Occipital lobe (tissue), 2 donors: ENCODE results near the gene TMEM19. TPM values are rescaled to one million over a fixed set of nuclear protein-coding genes. Genes with fewer than 3 reads are reported as not detected.

ENCODE experiments used
- DNase-seq: peaks from one replicate; lab custom pipeline; 2025; lab: John Stamatoyannopoulos, UW
- total RNA-seq: library from RNA; depleted of rRNA; stranded (reverse); fragments of >200 nt; gene quantifications from one replicate; pipeline ENCODE4 v1.2.3, GENCODE V29; 2014

TMEM19 gene
- total RNA-seq, 1 donor from 2014 or later, result 68.5 TPM

DNA sequence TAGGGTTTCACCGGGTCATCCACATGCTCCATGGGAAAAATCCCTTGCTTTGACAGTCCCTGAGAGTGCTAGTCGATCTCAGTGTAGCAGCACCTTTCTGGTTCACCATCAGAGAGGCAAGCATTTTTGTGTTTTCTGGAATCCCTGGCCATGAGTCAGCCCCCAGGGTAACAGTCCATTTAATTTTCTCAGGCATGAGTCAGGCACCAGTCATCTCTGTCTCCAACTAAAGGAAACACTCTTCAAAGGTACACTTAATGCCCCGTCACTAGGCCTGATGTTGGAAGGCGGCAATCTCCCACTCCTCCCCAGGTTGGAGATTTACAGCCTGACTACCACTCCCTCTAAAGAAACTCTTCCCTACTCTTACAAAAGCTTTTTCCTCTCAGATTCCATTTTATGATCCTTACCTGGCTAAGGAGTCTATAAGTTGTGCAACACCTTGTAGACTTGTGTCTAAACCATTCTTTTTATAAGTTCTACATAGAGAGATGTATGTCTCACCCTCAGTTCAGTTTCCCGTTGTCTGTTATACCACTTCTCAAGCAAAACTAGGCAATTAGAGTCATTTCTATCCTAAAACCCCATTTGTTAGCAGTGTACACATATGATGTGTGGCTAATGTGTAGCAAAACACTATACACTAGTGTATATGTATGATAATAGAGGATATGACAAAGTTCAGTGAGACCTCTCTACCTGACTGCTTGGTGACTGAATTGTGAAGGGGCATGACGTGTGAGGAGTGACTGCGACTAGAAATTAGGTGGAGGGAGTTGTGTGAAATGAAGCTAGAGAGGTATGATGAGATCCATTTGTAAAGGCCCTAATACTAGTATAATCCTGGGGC lies 24.6 kb downstream of the TMEM19 start:
- no peak for DNase-seq

DNA sequence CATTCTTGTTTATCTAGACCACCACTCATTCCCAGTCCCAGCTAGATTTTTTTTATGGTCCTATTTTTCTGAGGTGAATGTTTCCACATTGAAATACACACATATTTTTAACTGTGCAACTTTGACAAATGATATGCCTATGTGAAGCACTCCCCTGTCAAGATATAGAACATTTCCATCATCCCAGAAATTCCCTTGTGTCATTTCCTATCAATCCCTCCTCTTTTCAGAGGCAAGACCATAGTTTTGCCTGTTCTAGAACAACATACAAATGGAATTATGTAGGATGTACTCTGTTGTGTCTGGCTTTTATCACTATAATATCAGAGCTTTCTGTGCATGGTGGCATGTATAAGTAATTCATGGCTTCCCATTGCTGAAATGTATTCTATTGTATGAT lies 32.7 kb downstream of the TMEM19 start:
- no peak for DNase-seq

DNA sequence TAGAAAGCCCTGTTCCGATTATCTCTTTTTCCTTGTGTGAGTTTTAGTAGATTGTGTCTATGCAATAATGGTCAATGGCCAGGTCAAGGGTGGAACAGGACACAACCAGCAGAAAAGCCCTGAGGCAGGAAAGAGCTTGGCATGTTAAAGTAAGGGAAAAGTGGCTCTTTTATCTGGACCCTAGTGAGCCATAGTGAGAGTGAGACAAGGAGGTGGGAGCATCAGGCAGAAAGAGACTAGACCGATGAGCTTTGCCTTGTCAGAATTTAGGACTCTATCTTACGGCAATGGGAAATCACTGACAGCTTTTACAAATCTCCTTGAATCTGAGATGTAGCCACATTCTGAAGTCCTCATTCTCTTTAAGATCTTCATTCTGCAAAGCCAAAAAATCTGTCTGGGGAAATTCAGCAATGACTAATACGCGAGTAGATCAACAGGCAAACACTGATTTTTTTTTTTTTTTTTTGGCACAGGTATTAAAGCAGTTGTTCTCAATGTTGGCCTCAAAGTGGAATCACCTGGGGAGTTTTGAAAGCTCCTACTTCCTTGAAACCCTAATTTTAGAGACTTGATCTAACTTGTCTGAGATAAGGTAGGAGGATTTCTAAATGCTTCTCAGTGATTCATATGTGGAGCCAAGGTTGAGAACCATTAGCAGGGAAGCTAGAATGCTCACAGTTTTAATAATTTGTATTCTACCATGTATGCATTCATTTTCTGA lies 33.9 kb downstream of the TMEM19 start:
- no peak for DNase-seq

DNA sequence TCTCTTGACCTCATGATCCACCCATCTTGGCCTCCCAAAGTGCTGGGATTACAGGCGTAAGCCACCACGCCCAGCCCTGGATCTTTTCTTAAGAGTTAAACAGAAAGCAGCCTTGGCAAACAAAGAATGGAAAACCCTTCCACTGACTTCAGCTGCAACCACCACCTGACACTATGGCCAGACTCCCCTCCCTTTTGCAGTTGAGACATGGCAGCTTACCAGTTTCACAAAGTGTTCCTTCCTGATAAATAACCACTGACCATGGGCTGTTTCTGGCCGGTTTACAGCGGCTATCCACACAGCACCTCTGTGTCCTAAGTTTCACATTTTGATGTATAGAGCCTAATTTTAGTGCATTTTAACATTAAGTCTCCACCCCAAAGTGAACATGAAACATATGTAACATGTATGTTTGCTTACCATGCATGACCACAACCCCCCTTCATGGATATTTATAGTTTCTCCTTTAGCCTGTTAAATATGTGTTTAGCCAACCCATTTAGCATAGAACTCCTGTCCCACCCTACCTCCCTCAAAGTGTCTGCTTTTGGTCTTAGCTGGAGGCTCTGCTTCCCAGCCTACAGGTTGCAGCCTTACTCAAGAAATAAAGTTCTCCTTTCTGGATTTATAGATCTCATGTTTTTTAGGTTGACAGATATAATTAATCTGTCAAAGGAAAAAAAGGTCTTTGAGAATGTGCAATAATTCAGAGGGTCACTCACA lies 36.1 kb downstream of the TMEM19 start:
- DNase-seq, result no peak

DNA sequence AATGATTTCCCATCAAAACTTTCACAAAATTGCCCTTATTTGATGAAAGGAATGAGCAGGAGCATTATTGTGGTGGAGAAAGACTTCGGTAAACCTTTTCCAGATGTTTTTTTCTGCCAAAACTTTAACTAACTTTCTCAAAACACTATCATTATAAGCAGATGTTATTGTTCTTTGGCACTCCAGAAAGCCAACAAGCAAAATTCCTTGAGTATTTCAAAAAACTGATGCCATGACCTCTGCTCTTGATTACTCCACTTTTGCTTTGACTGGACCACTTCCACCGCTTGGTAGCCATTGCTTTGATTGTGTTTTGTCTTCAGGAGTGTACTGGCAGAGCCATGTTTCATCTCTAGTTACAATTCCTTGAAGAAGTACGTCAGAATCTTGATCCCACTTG lies 39.1 kb downstream of the TMEM19 start:
- DNase-seq, result no peak

DNA sequence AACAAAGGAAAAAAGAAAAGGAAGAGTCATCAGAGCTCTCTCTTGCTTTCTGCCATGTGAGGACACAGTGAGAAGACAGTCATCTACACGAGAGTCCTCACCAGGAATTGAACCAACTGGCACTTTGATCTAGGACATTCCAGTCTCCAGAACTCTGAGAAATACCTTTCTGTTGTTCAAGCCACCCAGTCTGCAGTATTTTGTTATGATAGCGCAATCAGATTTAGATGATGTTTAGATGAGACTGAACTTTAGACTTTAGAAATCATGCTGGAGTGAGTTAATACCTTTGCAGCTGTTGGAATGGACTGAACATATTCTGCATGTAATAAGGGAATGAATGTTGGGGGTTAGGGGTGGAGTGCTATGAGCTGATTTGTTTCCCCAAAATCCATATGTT lies 40.7 kb downstream of the TMEM19 start:
- no peak for DNase-seq

DNA sequence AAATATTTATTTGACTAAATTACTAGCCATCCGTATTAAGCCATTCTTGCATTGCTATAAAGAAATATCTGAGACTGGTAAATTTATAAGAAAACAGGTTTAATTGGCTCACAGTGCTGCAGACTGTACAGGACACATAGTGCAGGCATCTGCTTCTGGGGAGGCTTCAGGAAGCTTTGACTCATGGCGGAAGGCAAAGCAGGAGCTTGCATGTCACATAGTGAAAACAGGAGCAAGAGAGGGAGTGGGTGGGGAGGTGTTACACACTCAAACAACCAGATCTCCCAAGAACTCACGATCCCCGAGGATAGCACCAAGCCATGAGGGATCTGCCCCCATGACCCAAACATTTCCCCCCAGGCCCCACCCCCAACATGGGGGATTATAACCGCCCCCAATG lies 42.1 kb downstream of the TMEM19 start:
- no peak for DNase-seq

DNA sequence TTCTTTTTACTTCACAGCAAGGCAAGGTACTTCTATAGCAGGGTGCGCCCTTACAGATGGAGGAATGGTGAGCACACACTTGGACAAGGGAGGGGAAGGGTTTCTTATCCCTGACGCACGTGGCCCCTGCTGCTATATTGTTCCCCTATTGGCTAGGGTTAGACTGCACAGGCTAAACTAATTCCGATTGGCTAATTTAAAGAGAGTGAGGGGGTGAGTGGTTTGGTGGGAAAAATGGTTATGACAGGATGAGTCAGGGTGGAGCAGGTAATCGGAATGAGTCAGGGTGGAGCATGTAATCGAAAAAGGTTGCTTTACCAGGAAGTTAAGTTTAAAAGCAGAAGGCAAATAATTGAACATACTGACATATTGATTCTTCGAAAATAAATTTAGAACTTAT lies 45.1 kb downstream of the TMEM19 start:
- DNase-seq, result no peak

DNA sequence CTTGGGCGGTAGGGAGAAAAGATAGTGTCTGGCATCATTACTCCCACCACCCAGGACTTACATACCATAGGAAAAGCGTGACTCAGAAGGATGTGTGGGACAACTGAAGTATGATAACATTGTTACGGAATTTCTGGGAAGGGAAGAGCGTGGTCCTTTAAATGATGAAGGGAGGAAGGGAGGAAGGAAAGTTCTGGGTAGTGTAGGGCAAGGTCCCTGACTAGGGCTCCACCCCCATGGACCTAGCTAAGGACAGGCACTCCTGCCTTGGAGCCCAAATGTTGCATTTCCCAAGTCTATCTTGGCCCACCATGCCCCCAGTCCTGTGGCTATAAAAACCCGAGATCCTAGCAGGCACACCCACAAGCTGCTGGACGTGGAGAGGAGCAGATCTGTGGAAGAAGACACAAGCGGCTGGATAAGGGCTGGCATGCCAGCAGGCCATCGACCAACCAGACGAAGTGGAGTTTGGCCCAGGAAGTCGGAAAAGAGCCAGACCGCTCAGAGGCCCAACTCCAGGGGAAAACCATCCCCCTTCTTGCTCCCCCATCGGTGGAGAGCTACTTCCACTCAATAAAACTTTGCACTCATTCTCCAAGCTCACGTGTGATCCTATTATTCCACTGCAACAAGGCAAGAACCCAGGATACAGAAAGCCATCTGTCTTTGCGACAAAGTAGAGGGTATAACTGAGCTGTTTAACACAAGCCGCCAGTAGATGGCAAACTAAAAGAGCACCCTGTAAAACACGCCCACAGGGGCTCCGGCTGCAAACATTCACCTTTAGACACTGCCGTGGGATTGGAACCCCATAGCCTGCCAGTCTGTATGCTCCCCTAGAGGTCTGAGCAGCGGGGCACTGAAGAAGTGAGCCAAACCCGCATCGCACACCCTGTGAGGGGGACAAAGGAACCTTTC lies 45.8 kb downstream of the TMEM19 start:
- DNase-seq, result no peak

DNA sequence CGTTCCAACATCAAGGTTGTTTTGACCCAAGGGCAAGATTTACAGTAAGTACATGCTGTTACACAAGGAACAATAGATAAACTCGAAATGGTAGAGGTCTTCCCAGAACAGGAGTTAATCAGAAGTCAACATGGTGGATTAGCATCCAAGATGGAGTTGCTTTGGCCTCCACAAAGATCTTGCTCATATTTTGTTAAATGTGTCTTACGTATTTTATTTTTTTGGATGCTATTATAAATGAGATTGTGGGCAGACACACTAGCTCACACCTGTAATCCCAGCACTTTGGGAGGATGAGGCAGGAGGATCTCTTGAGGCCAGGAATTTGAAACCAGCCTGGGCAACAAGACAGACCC lies 46.5 kb downstream of the TMEM19 start:
- DNase-seq, result no peak

DNA sequence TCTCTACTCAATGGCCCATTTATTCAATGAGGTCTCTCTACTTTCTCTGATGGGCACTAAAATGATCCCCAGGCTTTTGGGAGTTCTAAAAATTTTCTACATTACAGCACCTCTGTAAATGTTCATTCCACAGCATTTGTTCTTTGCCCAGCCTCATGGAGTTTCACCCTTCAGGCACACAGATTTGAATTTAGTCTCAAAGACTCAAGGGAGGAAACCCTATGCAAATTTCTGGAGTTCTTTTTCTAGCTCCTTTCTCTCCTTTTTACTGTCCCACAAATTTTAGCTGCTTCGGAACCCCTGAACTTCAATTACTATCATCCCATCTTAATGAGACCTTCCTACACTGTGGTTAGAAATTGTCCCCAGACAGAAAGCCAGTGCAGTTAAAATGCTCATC lies 51.3 kb downstream of the TMEM19 start:
- DNase-seq, result no peak

DNA sequence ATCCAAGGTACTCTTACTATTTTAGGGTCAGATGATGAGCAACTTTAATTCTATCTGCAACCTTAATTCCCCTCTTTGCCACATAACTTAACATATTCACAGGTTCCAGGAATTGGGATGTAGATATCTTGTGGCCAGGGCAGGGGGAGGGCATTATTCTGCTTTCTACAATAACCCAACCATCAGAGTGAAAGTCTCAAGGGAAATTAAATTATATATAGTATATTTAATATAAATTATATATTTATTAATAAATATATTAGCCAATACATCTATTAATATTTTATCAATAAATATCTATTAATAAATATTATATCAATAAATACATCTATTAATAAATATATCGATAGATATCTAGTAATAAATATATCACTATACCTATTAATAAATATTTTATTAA lies 57.1 kb downstream of the TMEM19 start:
- DNase-seq, result no peak

DNA sequence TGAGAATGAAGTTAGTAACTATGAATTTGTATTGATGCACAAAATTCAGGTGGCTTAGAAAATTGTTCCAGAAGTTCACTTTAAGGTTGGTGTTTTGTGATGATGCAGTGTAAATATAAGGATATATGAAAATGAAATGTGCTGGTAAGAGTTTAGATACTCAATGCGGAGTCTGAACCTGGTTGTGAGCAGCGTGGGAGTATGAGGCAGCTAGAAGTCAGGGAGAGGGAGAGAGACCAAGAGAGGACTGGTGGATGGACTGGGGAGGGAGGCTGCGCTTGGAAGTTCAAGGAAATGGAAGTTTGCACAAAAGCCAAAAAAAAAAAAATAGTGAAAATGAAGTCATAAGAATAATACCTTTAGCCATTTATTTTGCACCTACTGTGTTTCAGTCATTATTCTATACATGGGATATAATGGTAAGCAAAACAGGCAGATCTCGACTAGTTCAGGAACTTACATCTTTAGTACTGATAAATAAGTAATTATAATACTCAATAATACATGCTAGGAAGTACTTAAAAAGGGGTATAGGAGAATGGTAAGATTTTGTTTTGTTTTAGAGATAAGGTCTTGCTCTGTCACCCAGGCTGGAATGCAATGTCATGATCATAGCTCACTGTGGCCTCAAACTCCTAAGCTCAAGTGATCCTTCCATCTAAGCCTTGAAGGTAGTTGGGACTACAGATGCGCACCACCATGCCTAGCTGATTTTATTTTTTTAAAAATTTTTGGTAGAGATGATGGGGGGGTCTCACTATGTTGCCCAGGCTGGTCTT lies 58.8 kb downstream of the TMEM19 start:
- DNase-seq, result no peak

DNA sequence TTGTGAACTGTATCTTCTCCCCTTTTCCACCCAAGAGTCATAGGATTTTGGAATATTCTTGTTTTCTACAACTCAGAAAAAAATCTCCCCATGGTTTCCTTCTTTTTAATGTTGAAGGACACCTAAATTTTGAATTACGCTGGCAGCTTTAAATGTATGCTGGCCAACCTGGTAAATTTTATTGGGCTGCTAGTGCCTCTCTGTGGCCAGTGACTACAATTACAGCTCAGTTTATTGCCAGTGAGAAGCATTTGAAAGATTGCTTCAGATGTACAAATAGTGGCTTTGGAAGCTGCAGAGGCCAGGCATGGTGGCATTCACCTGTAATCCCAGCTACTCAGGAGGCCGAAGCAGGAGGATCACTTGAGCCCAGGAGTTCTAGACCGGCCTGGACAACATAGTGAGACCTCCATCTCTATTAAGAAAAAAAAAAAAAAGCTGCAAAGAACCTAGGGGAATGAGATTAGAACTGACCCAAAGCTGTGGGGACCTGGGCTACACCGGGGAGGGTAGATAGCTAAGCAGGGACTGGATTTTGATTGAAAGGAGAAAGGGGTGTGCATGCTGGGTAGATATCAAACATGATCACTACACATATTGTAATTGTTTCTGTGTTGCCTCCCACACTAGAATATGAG lies 61.2 kb downstream of the TMEM19 start:
- DNase-seq, result peak; percentile 4

DNA sequence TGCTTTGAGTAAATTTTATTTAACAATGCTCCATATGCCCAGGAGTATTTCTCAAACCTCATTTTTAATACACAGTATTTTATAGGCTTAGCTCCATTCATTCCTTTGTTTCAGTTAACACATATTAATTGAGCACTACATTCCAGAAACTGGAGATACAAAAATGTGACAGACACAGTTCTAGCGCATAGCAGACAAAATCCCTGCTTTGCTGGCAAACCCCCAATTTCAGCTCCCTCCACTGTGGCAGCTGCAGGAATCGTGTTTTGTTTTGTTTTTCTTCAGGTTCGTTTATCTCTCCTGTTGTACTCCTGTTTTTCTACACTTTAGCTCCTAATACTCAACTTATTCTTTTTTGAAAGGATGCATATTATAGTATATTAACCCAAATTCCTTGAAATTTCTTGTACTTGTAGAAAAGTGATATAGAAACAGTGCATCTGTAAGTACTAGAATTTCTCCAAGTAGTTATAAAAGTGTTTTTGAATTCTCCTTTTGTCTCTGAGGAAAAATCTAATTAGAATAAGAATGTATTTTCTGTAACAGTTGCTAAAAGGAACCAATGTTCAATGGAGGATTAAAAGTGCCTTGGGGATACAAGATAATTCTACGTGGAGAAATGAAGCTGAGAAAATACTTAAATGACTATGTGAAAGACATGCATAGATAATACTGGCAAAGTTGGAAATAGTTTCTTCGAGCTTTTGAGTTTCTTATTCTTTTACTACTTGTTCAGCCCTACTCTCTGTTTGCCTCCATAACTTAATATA lies 62.4 kb downstream of the TMEM19 start:
- no peak for DNase-seq

DNA sequence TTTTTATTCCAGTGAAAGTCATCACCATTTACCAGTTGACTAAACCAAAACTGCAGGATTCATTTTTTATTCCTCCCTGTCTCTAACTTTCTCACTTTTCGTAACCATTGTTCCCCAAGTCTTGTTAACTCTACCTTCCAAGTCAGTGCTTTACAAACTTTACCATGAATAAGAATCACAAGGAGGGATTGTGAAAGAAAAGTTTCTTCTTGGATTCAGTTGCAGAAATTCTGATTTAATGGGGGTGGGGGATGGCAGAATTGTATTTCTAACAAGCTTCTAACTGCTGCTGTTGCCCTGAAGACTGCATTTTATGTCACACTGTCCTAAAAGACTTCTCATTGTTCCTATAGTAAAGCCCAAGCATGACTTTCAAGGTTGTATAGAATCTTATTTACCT lies 63.8 kb downstream of the TMEM19 start:
- DNase-seq, result no peak

DNA sequence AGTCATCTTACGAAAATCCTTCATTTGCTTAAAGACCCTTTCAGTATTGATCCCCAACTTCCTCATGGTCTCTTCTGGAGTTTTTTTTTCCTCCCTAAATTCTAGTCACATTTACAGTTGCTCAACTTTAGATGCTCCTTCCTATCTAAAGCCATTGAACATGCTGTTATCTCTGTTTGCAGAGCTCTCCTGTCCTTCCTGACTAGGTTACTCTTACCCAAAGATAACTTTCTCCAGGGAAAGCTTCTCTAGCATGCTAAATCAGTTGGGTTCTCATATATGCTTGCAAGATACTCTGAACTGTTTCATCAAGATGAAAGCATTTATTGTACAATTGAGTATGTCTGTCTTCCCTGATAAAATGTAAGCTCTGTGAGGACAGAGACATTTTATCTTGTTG lies 67.0 kb downstream of the TMEM19 start:
- DNase-seq, result no peak
